HepG2 (cell line): ENCODE results near the gene LEMD1. TPM values are rescaled to one million over a fixed set of nuclear protein-coding genes. Genes with fewer than 3 reads are reported as not detected.

Experiments
- ATAC-seq: fragments of 200-7000 bp; cut with Tn5 transposase; 3 replicates; pipeline ENCODE4 v1.9.1; 2020; ENCODE audit warnings: mild to moderate bottlenecking, moderate library complexity
- BruUV-seq: library from RNA; stranded (reverse); fragments of 400-500 nt; replicated peaks from 2 replicates; lab custom pipeline; 2021; lab: Mats Ljungman, UMichigan
- CTCF ChIA-PET: fragments of 300-600 bp; formaldehyde crosslinking; extraction: SDS; loops from one replicate; lab custom pipeline; 2021; ENCODE audit warnings: low total read pairs, inconsistent platforms, low intra/inter-chr PET ratio; lab: Yijun Ruan, JAX
- POLR2A ChIA-PET: fragments of 350-600 bp; sonication (Branson Sonifier 250); formaldehyde crosslinking; loops from one replicate; lab custom pipeline; 2020; ENCODE audit warnings: antibody characterized with exemption, inconsistent platforms; lab: Yijun Ruan, JAX
- DNase-seq: peaks from one replicate; pipeline ENCODE4 v3.0.0-alpha.2; 2015; ENCODE audit warnings: low spot score
- FAIRE-seq: peaks from 3 replicates; lab custom pipeline; 2011; peaks lifted over from hg19 to GRCh38; lab: Jason Lieb, UNC
- H2AFZ ChIP-seq: one replicate; pipeline ENCODE4 v1.6.1; 2011; ENCODE audit warnings: low read length, inconsistent platforms
- H3K27ac ChIP-seq: fragments of 300-600 bp; 3 replicates; pipeline ENCODE4 v1.8.0; 2011; ENCODE audit warnings: mixed run types, mild to moderate bottlenecking, mixed read lengths, low read length, inconsistent platforms; ENCODE audit not compliant: insufficient read depth; ENCODE audit errors: extremely low read length
- H3K27me3 ChIP-seq, 2 experiments: fragments of 200-600 bp in 1 of 2; 2 replicates in 1 of 2; 3 replicates in 1 of 2; pipeline versions ENCODE4 v1.6.0 to v1.8.0; 2011; ENCODE audit warnings: low read length in 2 of 2, mild to moderate bottlenecking in 2 of 2, moderate library complexity in 2 of 2, inconsistent platforms in 1 of 2; ENCODE audit not compliant: insufficient read depth in 2 of 2, control insufficient read depth in 1 of 2
- H3K36me3 ChIP-seq, 2 experiments: fragments of 200-600 bp in 1 of 2; replicated peaks in 1 of 2; 2 replicates in 1 of 2; 3 replicates in 1 of 2; pipeline versions ENCODE4 v1.5.1 to v1.8.0; 2011; ENCODE audit warnings: low read length in 2 of 2, inconsistent platforms in 1 of 2; ENCODE audit not compliant: insufficient read depth in 2 of 2, control insufficient read depth in 1 of 2
- H3K4me1 ChIP-seq: 2 replicates; pipeline ENCODE4 v1.5.1; 2012; ENCODE audit warnings: low read length, inconsistent platforms; ENCODE audit not compliant: insufficient read depth
- H3K4me2 ChIP-seq: 2 replicates; pipeline ENCODE4 v1.6.0; 2011; ENCODE audit warnings: low read depth, low read length, inconsistent platforms
- H3K4me3 ChIP-seq, 3 experiments: fragments of 200-600 bp in 1 of 3; sonication (generic), shearing (Covaris generic) in 1 of 3; replicated peaks in 1 of 3; 2 replicates each; pipeline ENCODE4 v1.5.1; 2011 to 2016; ENCODE audit warnings: low read length in 3 of 3, inconsistent platforms in 2 of 3, low read depth in 2 of 3, mild to moderate bottlenecking in 2 of 3, control low read depth in 1 of 3, mixed read lengths in 1 of 3; ENCODE audit not compliant: insufficient read depth in 1 of 3
- H3K79me2 ChIP-seq: one replicate; pipeline ENCODE4 v1.6.1; 2011; ENCODE audit warnings: low read length, inconsistent platforms; ENCODE audit not compliant: insufficient read depth
- H3K9ac ChIP-seq: 2 replicates; pipeline ENCODE4 v1.6.0; 2011; ENCODE audit warnings: mild to moderate bottlenecking, low read depth, low read length, inconsistent platforms; ENCODE audit not compliant: insufficient read depth
- H3K9me3 ChIP-seq: 2 replicates; pipeline ENCODE4 v1.5.1; 2012; ENCODE audit warnings: mild to moderate bottlenecking, low read length
- H4K20me1 ChIP-seq: 2 replicates; pipeline ENCODE4 v1.6.0; 2011; ENCODE audit warnings: inconsistent platforms, mild to moderate bottlenecking, low read length, moderate library complexity; ENCODE audit not compliant: insufficient read depth
- AGO2 ChIP-seq: fragments of 200-400 bp; formaldehyde crosslinking; optimal IDR thresholded peaks from 2 replicates; pipeline ENCODE3; 2017; ENCODE audit warnings: mild to moderate bottlenecking, low read depth, low read length, moderate library complexity
- AKAP8 ChIP-seq: sonication (generic); formaldehyde crosslinking; IDR thresholded peaks from 2 replicates; pipeline ENCODE4 v1.5.1; 2020; ENCODE audit warnings: mild to moderate bottlenecking, missing genetic modification reagents
- BHLHE40 ChIP-seq: IDR thresholded peaks from 2 replicates; pipeline ENCODE4 v1.6.1; 2011; ENCODE audit warnings: low read length, improper control_type of control experiment
- BRD4 ChIP-seq: sonication (generic); formaldehyde crosslinking; IDR thresholded peaks from 2 replicates; pipeline ENCODE4 v1.4.0; 2020; ENCODE audit warnings: missing genetic modification reagents
- FOSL1 ChIP-seq: sonication (generic); formaldehyde crosslinking; IDR thresholded peaks from 2 replicates; pipeline ENCODE4 v1.9.0; 2021; ENCODE audit warnings: missing genetic modification reagents, borderline replicate concordance
- HOXA3 ChIP-seq: sonication (generic); formaldehyde crosslinking; IDR thresholded peaks from 2 replicates; pipeline ENCODE4 v1.5.0; 2020; ENCODE audit warnings: missing genetic modification reagents
- HOXD1 ChIP-seq: sonication (generic); formaldehyde crosslinking; IDR thresholded peaks from 2 replicates; pipeline ENCODE4 v1.5.0; 2020; ENCODE audit warnings: missing genetic modification reagents
- MTA3 ChIP-seq: sonication (generic); formaldehyde crosslinking; IDR thresholded peaks from 2 replicates; pipeline ENCODE4 v1.4.0; 2020; ENCODE audit warnings: missing genetic modification reagents
- NCOR1 ChIP-seq: fragments of 200-600 bp; sonication (generic); IDR thresholded peaks from 2 replicates; pipeline ENCODE4 v1.7.0; 2017; ENCODE audit warnings: antibody characterized with exemption, low read length, borderline replicate concordance
- POLR2G ChIP-seq: fragments of 200-400 bp; formaldehyde crosslinking; IDR thresholded peaks from 2 replicates; pipeline ENCODE4 v1.6.1; 2018; ENCODE audit warnings: mild to moderate bottlenecking, low read depth, low read length, moderate library complexity
- TRIM24 ChIP-seq: sonication (generic); formaldehyde crosslinking; IDR thresholded peaks from 2 replicates; pipeline ENCODE4 v1.8.0; 2022; ENCODE audit warnings: mild to moderate bottlenecking, missing genetic modification reagents
- ZFY ChIP-seq: sonication (generic); formaldehyde crosslinking; IDR thresholded peaks from 2 replicates; pipeline ENCODE4 v1.4.0; 2020; ENCODE audit warnings: missing genetic modification reagents
- ZNF547 ChIP-seq: sonication (generic); formaldehyde crosslinking; IDR thresholded peaks from 2 replicates; pipeline ENCODE4 v1.5.1; 2020; ENCODE audit warnings: mild to moderate bottlenecking, missing genetic modification reagents
- ZNF614 ChIP-seq: IDR thresholded peaks from 2 replicates; pipeline ENCODE4 v1.6.1; 2018; ENCODE audit warnings: missing biosample characterization, missing genetic modification reagents, inconsistent platforms, borderline replicate concordance
- ZNF674 ChIP-seq: sonication (generic); formaldehyde crosslinking; IDR thresholded peaks from 2 replicates; pipeline ENCODE4 v1.5.0; 2020; ENCODE audit warnings: low read depth, mild to moderate bottlenecking, missing genetic modification reagents
- ZNF782 ChIP-seq: sonication (generic); formaldehyde crosslinking; IDR thresholded peaks from 2 replicates; pipeline ENCODE4 v1.4.0; 2020; ENCODE audit warnings: missing genetic modification reagents, mild to moderate bottlenecking, borderline replicate concordance
- WGBS: methylation state at CpG from one replicate; pipeline ENCODE4 v1.1.6; 2017; ENCODE audit warnings: low lambda C conversion rate; 5-methylcytosine and 5-hydroxymethylcytosine counted together
- in situ Hi-C: cut with HindIII; loops from 2 replicates; pipeline ENCODE4 v1.10.0; 2017; ENCODE audit warnings: low pct_unique_long_range_greater_than_20kb; ENCODE audit not compliant: extremely low pct_ligation_motif_present
- intact Hi-C: fragments of 100-400 bp; cut with micrococcal nuclease; formaldehyde crosslinking; loops from one replicate; pipeline ENCODE4 v1.10.0; 2022; ENCODE audit not compliant: unreplicated experiment
- polyA plus RNA-seq, 8 experiments: library from polyadenylated mRNA; depleted of rRNA in 3 of 8; stranded (reverse) in 7 of 8; unstranded in 1 of 8; fragments of >200 nt; fragmentation: Illumina TruSeq in 4 of 8; extraction: Trizol in 4 of 8; gene quantifications; 2 replicates each; pipeline versions ENCODE4 v1.2.1 to v1.2.3, GENCODE V29; 2011 to 2016; ENCODE audit warnings: low read depth in 4 of 8, missing spikeins in 1 of 8, mixed read lengths in 1 of 8; ENCODE audit not compliant: insufficient read depth in 1 of 8
- total RNA-seq, 5 experiments: library from RNA; depleted of rRNA; stranded (reverse); fragments of >200 nt; fragmentation: Illumina TruSeq; extraction: Trizol; gene quantifications; 2 replicates each; pipeline ENCODE4 v1.2.3, GENCODE V29; 2016; ENCODE audit warnings: low read depth in 1 of 5
- TF ChIP-seq, protein P1 (sequence below): sonication (generic); IDR thresholded peaks from 2 replicates; pipeline ENCODE4 v1.6.1; 2016; ENCODE audit warnings: low read depth, borderline replicate concordance
- TF ChIP-seq, protein P2 (sequence below): sonication (generic); formaldehyde crosslinking; IDR thresholded peaks from 2 replicates; pipeline ENCODE4 v1.4.0; 2020; ENCODE audit warnings: mild to moderate bottlenecking, missing genetic modification reagents
- TF ChIP-seq, protein P3 (sequence below): sonication (generic); formaldehyde crosslinking; IDR thresholded peaks from 2 replicates; pipeline ENCODE4 v1.4.0; 2020; ENCODE audit warnings: missing genetic modification reagents; ENCODE audit errors: not compliant biosample characterization
- TF ChIP-seq, protein P4 (sequence below): sonication (generic); formaldehyde crosslinking; IDR thresholded peaks from 2 replicates; pipeline ENCODE4 v1.5.1; 2020; ENCODE audit warnings: missing genetic modification reagents, mild to moderate bottlenecking, borderline replicate concordance

The LEMD1 gene
- total and polyA plus RNA-seq, 2 of the 13 experiments (the other 11 are each of a cell fraction or from before 2014, with no cell fraction given), result 1.4 to 2.3 TPM

DNA sequence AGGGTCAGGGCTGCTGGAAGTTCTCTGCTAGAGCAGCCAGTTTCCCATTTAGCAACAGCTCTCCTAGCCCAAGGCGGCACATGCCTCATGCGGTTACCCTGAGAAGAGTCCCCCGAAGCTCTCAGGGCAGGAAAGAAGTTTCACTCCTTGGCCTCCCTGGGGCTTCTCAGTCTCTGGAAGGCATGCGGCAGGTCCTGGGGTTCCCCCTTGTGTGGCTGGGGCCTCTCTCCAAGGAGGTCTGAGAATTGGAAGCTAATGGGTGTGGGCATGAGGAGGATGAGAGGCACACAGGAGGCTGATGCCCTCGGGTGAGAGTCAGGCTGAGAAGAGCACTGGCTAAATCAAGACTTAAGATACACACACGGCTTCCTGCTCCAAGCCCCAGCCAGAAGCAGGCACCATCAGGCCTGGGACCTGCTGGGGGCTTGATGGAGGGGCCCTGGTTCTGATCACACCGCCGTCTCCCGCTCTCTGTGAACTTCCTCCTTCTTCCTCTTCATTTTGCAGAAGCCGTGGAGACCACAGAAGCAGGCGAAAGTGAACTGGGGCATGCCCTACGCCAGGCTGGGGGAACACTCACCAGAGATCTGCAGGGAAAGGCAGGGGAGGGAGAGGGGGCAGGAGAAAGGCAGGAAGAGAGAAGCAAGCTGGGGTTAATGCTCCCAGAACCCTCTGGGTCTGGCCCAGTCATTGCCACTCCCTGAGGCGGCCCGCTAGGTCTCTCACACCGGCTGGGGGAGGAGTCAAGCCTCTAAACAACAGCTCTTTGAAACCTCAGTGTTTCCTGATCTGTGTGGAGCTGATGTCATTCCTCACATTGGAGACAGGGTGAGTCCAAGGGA, 18.8 kb upstream of the LEMD1 start:
- H3K4me1 ChIP-seq, result peaks cover 70% of the 10 kb centered on the region
- H3K4me2 ChIP-seq, result peak overlapping the region; percentile 52
- ATAC-seq (peak; percentile 90), FAIRE-seq (peak; percentile 94), DNase-seq (peak; percentile 91)
- ChIA-PET CTCF (interaction anchor here (2.2 kb wide), 1 partner anchor 45 kb away, joined by 14 read pairs; no protein-coding TSS in a partner anchor), POLR2A (interaction anchor here (0.6 to 4.4 kb wide), 6 partner anchors 9 to 45 kb away, joined by 3 to 95 read pairs (median 4); no protein-coding TSS in a partner anchor)
- H3K27me3 ChIP-seq, result peaks cover 3 to 7% of the 10 kb centered on the region in 2 experiments; a peak in 4 of 5 replicates
- in situ Hi-C loops, result no loop called here
- H3K9me3 ChIP-seq, result no peaks in the 10 kb centered on the region
- BruUV-seq, result no TSS peak
- WGBS, result 48% methylated on average over 11 of the region's 15 CpGs
- peak overlapping the region in 1 of 3 experiments; percentile 9; a peak in 1 of 6 replicates for H3K4me3 ChIP-seq
- peaks cover 4% of the 10 kb centered on the region; the same call in 1 of the 2 replicates for H4K20me1 ChIP-seq
- peak overlapping the region; percentile 33; the same call in 1 of the 2 replicates for H3K9ac ChIP-seq
- H3K36me3 ChIP-seq, result no peaks in the 10 kb centered on the region
- H3K27ac ChIP-seq, result no peak overlapping the region
- no peak overlapping the region for H2AFZ ChIP-seq
- intact Hi-C loops, result no loop called here
- no peaks in the 10 kb centered on the region for H3K79me2 ChIP-seq
- TF ChIP-seq FOSL1 (CRISPR knock-in tag) (no peak), TRIM24 (no peak), MTA3 (CRISPR knock-in tag) (no peak), HOXD1 (CRISPR knock-in tag) (no peak), HOXA3 (CRISPR knock-in tag) (peak; percentile 38), BRD4 (CRISPR knock-in tag) (no peak), ZNF614 (CRISPR knock-in tag) (no peak), BHLHE40 (no peak), AGO2 (peak; percentile 61), ZFY (0 out of 2 replicates have a peak, but pooled peaks have one; percentile 19), AKAP8 (peak; percentile 72; the same call in 1 of the 2 replicates), POLR2G (peak; percentile 67; the same call in 1 of the 2 replicates), NCOR1 (no peak), ZNF674 (CRISPR knock-in tag) (no peak), ZNF782 (CRISPR knock-in tag) (no peak), ZNF547 (CRISPR knock-in tag) (peak; percentile 37; the same call in 1 of the 2 replicates)
- TF ChIP-seq, protein P1, sequence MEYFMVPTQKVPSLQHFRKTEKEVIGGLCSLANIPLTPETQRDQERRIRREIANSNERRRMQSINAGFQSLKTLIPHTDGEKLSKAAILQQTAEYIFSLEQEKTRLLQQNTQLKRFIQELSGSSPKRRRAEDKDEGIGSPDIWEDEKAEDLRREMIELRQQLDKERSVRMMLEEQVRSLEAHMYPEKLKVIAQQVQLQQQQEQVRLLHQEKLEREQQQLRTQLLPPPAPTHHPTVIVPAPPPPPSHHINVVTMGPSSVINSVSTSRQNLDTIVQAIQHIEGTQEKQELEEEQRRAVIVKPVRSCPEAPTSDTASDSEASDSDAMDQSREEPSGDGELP, result no peak; the same call in 1 of the 2 replicates
- TF ChIP-seq, protein P2, sequence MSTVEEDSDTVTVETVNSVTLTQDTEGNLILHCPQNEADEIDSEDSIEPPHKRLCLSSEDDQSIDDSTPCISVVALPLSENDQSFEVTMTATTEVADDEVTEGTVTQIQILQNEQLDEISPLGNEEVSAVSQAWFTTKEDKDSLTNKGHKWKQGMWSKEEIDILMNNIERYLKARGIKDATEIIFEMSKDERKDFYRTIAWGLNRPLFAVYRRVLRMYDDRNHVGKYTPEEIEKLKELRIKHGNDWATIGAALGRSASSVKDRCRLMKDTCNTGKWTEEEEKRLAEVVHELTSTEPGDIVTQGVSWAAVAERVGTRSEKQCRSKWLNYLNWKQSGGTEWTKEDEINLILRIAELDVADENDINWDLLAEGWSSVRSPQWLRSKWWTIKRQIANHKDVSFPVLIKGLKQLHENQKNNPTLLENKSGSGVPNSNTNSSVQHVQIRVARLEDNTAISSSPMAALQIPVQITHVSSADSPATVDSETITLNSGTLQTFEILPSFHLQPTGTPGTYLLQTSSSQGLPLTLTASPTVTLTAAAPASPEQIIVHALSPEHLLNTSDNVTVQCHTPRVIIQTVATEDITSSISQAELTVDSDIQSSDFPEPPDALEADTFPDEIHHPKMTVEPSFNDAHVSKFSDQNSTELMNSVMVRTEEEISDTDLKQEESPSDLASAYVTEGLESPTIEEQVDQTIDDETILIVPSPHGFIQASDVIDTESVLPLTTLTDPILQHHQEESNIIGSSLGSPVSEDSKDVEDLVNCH (CRISPR knock-in tag), result no peak
- TF ChIP-seq, protein P3, sequence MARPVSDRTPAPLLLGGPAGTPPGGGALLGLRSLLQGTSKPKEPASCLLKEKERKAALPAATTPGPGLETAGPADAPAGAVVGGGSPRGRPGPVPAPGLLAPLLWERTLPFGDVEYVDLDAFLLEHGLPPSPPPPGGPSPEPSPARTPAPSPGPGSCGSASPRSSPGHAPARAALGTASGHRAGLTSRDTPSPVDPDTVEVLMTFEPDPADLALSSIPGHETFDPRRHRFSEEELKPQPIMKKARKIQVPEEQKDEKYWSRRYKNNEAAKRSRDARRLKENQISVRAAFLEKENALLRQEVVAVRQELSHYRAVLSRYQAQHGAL (CRISPR knock-in tag), result no peak
- TF ChIP-seq, protein P4, sequence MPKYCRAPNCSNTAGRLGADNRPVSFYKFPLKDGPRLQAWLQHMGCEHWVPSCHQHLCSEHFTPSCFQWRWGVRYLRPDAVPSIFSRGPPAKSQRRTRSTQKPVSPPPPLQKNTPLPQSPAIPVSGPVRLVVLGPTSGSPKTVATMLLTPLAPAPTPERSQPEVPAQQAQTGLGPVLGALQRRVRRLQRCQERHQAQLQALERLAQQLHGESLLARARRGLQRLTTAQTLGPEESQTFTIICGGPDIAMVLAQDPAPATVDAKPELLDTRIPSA (CRISPR knock-in tag), result no peak
